RWPE1 (cell line): ENCODE results near the gene ABLIM1.

Experiments
- CTCF ChIA-PET: fragments of 350-600 bp; sonication (Branson Sonifier 250); formaldehyde crosslinking; extraction: SDS; loops from one replicate; lab custom pipeline; 2021; lab: Yijun Ruan, JAX
- POLR2A ChIA-PET: fragments of 400-600 bp; formaldehyde crosslinking; extraction: SDS; loops from one replicate; lab custom pipeline; 2020; ENCODE audit warnings: antibody characterized with exemption; ENCODE audit not compliant: low non-redundant PET; lab: Yijun Ruan, JAX
- DNase-seq: peaks from one replicate; pipeline ENCODE4 v3.0.0; 2012; ENCODE audit warnings: low spot score
- H3K27ac ChIP-seq: fragments of 450-650 bp; 2 replicates; pipeline ENCODE4 v1.5.1; 2017
- CTCF ChIP-seq: fragments of 450-650 bp; conservative IDR thresholded peaks from 2 replicates; pipeline ENCODE4 v1.5.1; 2017; ENCODE audit warnings: low read depth, mild to moderate bottlenecking

ABLIM1 gene

GRCh38 chr10:114682532-114682931, 24.5 kb upstream of the ABLIM1 start:
- CTCF ChIA-PET = interaction anchor here (0.6 to 0.9 kb wide), 2 partner anchors 21 to 66 kb away, joined by 3 read pairs; no protein-coding TSS in a partner anchor
- TF ChIP-seq CTCF = no peak
- POLR2A ChIA-PET = no interaction called here
- H3K27ac ChIP-seq = no peak overlapping the region
- DNase-seq = no peak

- CTCF ChIA-PET = interaction anchor here (0.5 to 0.9 kb wide), 5 partner anchors 22 to 1474 kb away, joined by 3 to 7 read pairs (median 3); no protein-coding TSS in a partner anchor
- POLR2A ChIA-PET = no interaction called here
These were observed 24.0 kb upstream of the ABLIM1 start for GRCh38 chr10:114682121-114682520.

GRCh38 chr10:114681542-114681941, 23.5 kb upstream of the ABLIM1 start:
- peak; percentile 44 for DNase-seq
- TF ChIP-seq CTCF = no peak
- CTCF ChIA-PET = interaction anchor here (0.5 to 0.9 kb wide), 4 partner anchors 22 to 1474 kb away, joined by 3 to 7 read pairs (median 4); no protein-coding TSS in a partner anchor
- H3K27ac ChIP-seq = no peak overlapping the region
- POLR2A ChIA-PET = no interaction called here

More at GRCh38 chr10:114682121-114682520, 24.0 kb upstream of the ABLIM1 start:
- no peak overlapping the region for H3K27ac ChIP-seq
- TF ChIP-seq CTCF = no peak
- DNase-seq = no peak

GRCh38 chr10:114680543-114681117, 22.6 kb upstream of the ABLIM1 start:
- no peak for TF ChIP-seq CTCF
- ChIA-PET POLR2A (no interaction called here), CTCF (interaction anchor here (0.6 kb wide), 1 partner anchor 222 kb away, joined by 3 read pairs; no protein-coding TSS in a partner anchor)
- H3K27ac ChIP-seq = no peak overlapping the region
- no peak for DNase-seq

GRCh38 chr10:114679552-114679951, 21.5 kb upstream of the ABLIM1 start:
- CTCF ChIA-PET = interaction anchor here (0.6 kb wide), 2 partner anchors 113 to 587 kb away, joined by 3 read pairs; no protein-coding TSS in a partner anchor
- H3K27ac ChIP-seq = peak overlapping the region; percentile 51; the same call in 1 of the 2 replicates
- no peak for DNase-seq
- POLR2A ChIA-PET = no interaction called here
- no peak for TF ChIP-seq CTCF

GRCh38 chr10:114678820-114679219, 20.7 kb upstream of the ABLIM1 start:
- no peak for DNase-seq
- peak overlapping the region; percentile 51; the same call in 1 of the 2 replicates for H3K27ac ChIP-seq
- ChIA-PET CTCF (no interaction called here), POLR2A (no interaction called here)
- TF ChIP-seq CTCF = no peak
